GM12865 (cell line): ENCODE results near the gene ZNF17.
A peak's percentile ranks its signal among the peaks of the same experiment; 100 is the strongest.

Source experiments
- DNase-seq: peaks from one replicate; pipeline ENCODE4 v3.0.0; 2010; ENCODE audit warnings: low read depth
- H3K4me3 ChIP-seq: 2 replicates; pipeline ENCODE4 v1.5.1; 2011; ENCODE audit warnings: mild to moderate bottlenecking, low read depth, low read length, control low read depth
- CTCF ChIP-seq: IDR thresholded peaks from 2 replicates; pipeline ENCODE4 v1.5.1; 2011; ENCODE audit warnings: low read length, control low read depth, low read depth, inconsistent platforms; ENCODE audit not compliant: insufficient read depth; ENCODE audit errors: missing control alignments

The ZNF17 gene

DNA sequence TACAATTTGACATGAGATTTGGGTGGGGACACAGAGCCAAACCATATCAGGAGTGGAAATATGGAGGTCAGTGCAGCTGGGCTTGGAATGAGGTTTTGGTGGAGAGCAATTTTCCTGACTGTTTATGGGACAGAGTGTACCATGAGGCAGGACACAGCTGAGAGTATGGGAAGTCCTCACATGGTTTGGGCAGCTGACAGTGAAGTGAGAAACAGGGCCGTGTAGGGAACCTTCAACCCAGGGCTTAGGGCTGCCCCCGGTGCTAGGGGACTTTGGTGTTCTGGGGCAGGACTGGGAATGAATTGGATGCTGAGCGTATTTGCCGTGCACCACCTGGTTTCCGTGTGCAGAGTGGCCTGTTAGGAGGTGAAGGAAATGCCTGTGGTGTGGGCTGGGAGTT lies 15.3 kb upstream of the ZNF17 start:
- no peak for DNase-seq
- H3K4me3 ChIP-seq: no peak overlapping the region
- no peak for TF ChIP-seq CTCF

- TF ChIP-seq CTCF: no peak
- no peak for DNase-seq
- H3K4me3 ChIP-seq: no peak overlapping the region
Observed at GRCh38 chr19:57398868-57399267, 12.1 kb upstream of the ZNF17 start.

DNA sequence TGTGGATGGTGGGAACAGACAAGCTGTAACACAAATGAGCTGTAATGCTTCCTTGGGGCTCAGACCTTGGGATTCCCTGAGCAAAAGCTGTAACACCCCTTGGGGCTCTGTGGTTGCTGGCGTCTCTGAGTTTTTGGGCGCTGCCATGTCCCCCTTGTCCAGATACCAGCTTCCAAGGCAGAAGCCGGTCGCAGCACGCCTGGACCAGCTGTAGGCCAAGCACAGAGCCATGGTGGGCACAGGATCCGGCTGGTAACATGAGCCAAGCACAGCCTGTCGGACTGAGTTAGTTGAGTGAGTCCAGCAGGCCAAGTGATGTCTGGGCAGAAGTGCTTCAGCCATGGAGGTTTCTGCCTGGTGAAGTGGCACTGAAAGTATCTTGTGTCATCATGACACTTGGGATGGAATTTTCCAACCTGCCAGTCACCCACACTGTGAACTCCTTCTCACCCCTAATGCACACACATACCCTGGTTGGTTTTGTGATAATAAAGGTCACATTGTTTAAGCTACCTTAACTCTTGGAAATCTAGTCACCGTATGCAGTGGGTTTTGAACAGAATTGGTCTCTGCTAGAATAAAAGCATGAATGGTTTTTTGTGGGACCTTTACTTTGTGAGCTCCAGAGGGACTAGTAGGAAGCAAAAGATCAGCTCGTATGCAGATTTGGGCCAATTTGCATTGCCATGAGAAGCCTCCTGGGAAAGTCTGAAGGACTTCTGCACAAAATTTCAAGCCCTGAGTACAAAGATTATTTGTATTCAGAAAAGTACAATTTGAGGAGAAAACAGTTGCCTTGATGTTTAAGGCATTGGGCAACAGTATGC lies 7.0 kb upstream of the ZNF17 start:
- TF ChIP-seq CTCF: no peak
- H3K4me3 ChIP-seq: no peak overlapping the region
- DNase-seq: no peak

DNA sequence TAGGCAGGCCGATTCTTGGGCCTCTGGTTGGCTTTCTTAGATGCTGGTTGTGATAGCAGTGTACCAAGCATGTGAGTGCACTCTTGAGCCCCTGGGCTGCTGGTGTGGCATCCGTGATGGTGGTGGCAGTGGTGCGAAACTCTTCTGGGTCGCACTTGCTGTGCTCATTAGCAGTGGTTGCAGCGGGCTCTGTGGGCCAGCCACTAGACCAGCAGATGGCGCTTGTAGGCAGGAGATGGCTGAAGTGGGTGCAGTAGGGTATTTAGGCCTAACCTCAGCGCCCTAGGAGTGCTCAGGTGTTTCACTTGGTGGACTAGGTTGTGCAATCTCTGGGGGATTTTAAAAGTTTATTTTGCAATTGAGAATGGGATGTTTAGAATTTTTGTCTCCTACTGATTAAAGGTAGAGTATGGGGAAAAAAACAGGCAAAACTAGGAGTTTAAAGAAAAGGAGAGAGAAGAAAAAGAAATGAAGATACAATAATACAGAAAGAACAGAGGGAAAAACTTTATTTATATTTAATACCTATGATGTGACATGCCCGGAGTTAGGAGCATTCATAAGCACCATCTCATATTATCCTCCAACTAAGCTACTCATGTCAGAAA lies 4.3 kb upstream of the ZNF17 start:
- TF ChIP-seq CTCF: peak; percentile 62
- peak; percentile 64 for DNase-seq

DNA sequence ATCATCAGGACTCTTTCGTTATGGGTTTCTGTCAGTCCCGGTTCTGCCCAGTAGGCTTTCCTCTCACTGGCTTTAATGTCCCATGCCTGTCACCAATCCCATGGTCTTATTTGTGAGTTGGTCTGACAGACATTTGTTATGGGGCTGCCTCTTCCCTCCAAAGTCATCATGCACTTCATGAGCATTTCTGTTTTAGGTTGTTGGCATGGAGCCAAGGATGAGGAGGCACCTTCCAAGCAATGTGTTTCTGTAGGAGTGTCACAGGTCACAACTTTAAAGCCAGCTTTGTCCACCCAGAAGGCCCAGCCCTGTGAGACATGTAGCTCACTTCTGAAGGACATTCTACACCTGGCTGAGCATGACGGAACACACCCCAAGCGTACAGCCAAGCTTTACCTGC lies 8.5 kb downstream of the ZNF17 start:
- no peak for DNase-seq
- H3K4me3 ChIP-seq: no peak overlapping the region
- TF ChIP-seq CTCF: no peak

More for the DNA sequence above, 4.3 kb upstream of the ZNF17 start:
- no peak overlapping the region for H3K4me3 ChIP-seq

- H3K4me3 ChIP-seq: no peak overlapping the region
- no peak for DNase-seq
- no peak for TF ChIP-seq CTCF
Observed at GRCh38 chr19:57421037-57421436, 10.1 kb downstream of the ZNF17 start.
